LNCAP (cell line): Measurements from ENCODE around the gene NINJ1.

Source experiments
- CTCF ChIP-seq: fragments of 450-650 bp; IDR thresholded peaks from 2 replicates; pipeline ENCODE4 v1.5.1; 2017; ENCODE audit warnings: mild to moderate bottlenecking

The NINJ1 gene

GRCh38 chr9:93091056-93091452 is 43.0 kb downstream of the NINJ1 start:
- TF ChIP-seq CTCF: no peak

- no peak for TF ChIP-seq CTCF
These were observed 43.9 kb downstream of the NINJ1 start for GRCh38 chr9:93090091-93090655.

- no peak for TF ChIP-seq CTCF
These were observed 44.5 kb downstream of the NINJ1 start for GRCh38 chr9:93089481-93089991.

- no peak for TF ChIP-seq CTCF
These were observed 45.0 kb downstream of the NINJ1 start for GRCh38 chr9:93089024-93089423.

- no peak for TF ChIP-seq CTCF
These were observed 45.4 kb downstream of the NINJ1 start for GRCh38 chr9:93088656-93089015.

GRCh38 chr9:93087971-93088655 is 45.9 kb downstream of the NINJ1 start:
- no peak for TF ChIP-seq CTCF

- TF ChIP-seq CTCF: no peak
These were observed 47.4 kb downstream of the NINJ1 start for GRCh38 chr9:93086447-93087224.
